Neuronal stem cell (in vitro differentiated cells): Measurements from ENCODE around the gene PAX7.

Experiments used
- DNase-seq: peaks from one replicate; pipeline ENCODE4 v3.0.0-alpha.2; 2013; ENCODE audit warnings: low spot score
- H2AFZ ChIP-seq: one replicate; pipeline ENCODE4 v1.6.1; 2013; ENCODE audit warnings: mild to moderate bottlenecking, low read length, inconsistent platforms
- H2AK5ac ChIP-seq: 2 replicates; pipeline ENCODE4 v1.6.1; 2013; ENCODE audit warnings: low read depth, mild to moderate bottlenecking, inconsistent platforms, low read length, moderate library complexity, mixed read lengths
- H2BK120ac ChIP-seq: 2 replicates; pipeline ENCODE4 v1.6.1; 2013; ENCODE audit warnings: low read depth, mild to moderate bottlenecking, inconsistent platforms, low read length, moderate library complexity, mixed read lengths
- H2BK12ac ChIP-seq: one replicate; pipeline ENCODE4 v1.6.1; 2013; ENCODE audit warnings: low read length, inconsistent platforms
- H2BK15ac ChIP-seq: 2 replicates; pipeline ENCODE4 v1.6.1; 2013; ENCODE audit warnings: mild to moderate bottlenecking, low read length, inconsistent platforms, mixed read lengths
- H2BK5ac ChIP-seq: one replicate; pipeline ENCODE4 v1.6.1; 2013; ENCODE audit warnings: inconsistent platforms, mild to moderate bottlenecking, low read length, moderate library complexity
- H3K14ac ChIP-seq: one replicate; pipeline ENCODE4 v1.6.1; 2013; ENCODE audit warnings: low read length, inconsistent platforms
- H3K18ac ChIP-seq: 2 replicates; pipeline ENCODE4 v1.6.1; 2013; ENCODE audit warnings: low read length, inconsistent platforms
- H3K23ac ChIP-seq: 2 replicates; pipeline ENCODE4 v1.6.1; 2013; ENCODE audit warnings: low read depth, mild to moderate bottlenecking, mixed read lengths, low read length, inconsistent platforms; ENCODE audit not compliant: poor library complexity
- H3K27ac ChIP-seq: replicated peaks from 3 replicates; pipeline ENCODE4 v1.5.1; 2013; ENCODE audit warnings: low read length, inconsistent platforms
- H3K27me3 ChIP-seq, 3 experiments: 2 replicates each; pipeline ENCODE4 v1.6.1; 2013; ENCODE audit warnings: low read length in 3 of 3, mild to moderate bottlenecking in 2 of 3, inconsistent platforms in 1 of 3, low read depth in 1 of 3, mixed read lengths in 1 of 3, moderate library complexity in 1 of 3; ENCODE audit not compliant: control insufficient read depth in 3 of 3, insufficient read depth in 3 of 3
- H3K36me3 ChIP-seq, 2 donors: replicated peaks in 1 of 2; 2 replicates each; pipeline ENCODE4 v1.6.1; 2013; ENCODE audit warnings: low read length in 2 of 2; ENCODE audit not compliant: control insufficient read depth in 2 of 2, insufficient read depth in 2 of 2
- H3K4ac ChIP-seq: 2 replicates; pipeline ENCODE4 v1.6.1; 2013; ENCODE audit warnings: inconsistent platforms, mild to moderate bottlenecking, low read length, moderate library complexity
- H3K4me1 ChIP-seq, 2 donors: 1 replicate in 1 of 2; 2 replicates in 1 of 2; pipeline ENCODE4 v1.6.1; 2013; ENCODE audit warnings: low read length in 2 of 2, low read depth in 1 of 2; ENCODE audit not compliant: control insufficient read depth in 2 of 2, insufficient read depth in 1 of 2
- H3K4me2 ChIP-seq: one replicate; pipeline ENCODE4 v1.6.1; 2013; ENCODE audit warnings: mild to moderate bottlenecking, low read length, inconsistent platforms; ENCODE audit not compliant: insufficient read depth, poor library complexity, severe bottlenecking
- H3K4me3 ChIP-seq, 2 donors: 2 replicates each; pipeline ENCODE4 v1.5.1; 2013; ENCODE audit warnings: low read length in 2 of 2, mild to moderate bottlenecking in 2 of 2, inconsistent platforms in 1 of 2, moderate library complexity in 1 of 2
- H3K79me1 ChIP-seq: one replicate; pipeline ENCODE4 v1.6.1; 2013; ENCODE audit warnings: low read depth, mild to moderate bottlenecking, inconsistent platforms, low read length, moderate library complexity
- H3K9ac ChIP-seq: one replicate; pipeline ENCODE4 v1.6.1; 2013; ENCODE audit warnings: mild to moderate bottlenecking, low read depth, low read length, inconsistent platforms; ENCODE audit not compliant: poor library complexity
- H3K9me3 ChIP-seq, 2 donors: replicated peaks in 1 of 2; 2 replicates each; pipeline versions ENCODE3 to v1.6.1; 2013; ENCODE audit warnings: low read length in 2 of 2, mild to moderate bottlenecking in 2 of 2, inconsistent platforms in 1 of 2, low read depth in 1 of 2, mixed read lengths in 1 of 2, moderate library complexity in 1 of 2; ENCODE audit not compliant: control insufficient read depth in 2 of 2, insufficient read depth in 1 of 2
- H4K8ac ChIP-seq: one replicate; pipeline ENCODE4 v1.6.1; 2013; ENCODE audit warnings: low read depth, mild to moderate bottlenecking, inconsistent platforms, low read length, moderate library complexity
- H4K91ac ChIP-seq: one replicate; pipeline ENCODE4 v1.6.1; 2013; ENCODE audit warnings: low read length, low read depth, mild to moderate bottlenecking, inconsistent platforms; ENCODE audit not compliant: poor library complexity
- WGBS, 2 donors: extraction: QIAGEN DNeasy Blood & Tissue Kit; methylation state at CpG; one replicate each; pipeline ENCODE4 v1.1.7; 2013; ENCODE audit warnings: missing lambda C conversion rate in 2 of 2, mixed read lengths in 1 of 2; ENCODE audit not compliant: insufficient read length in 2 of 2, insufficient replicate concordance in 1 of 2; ENCODE audit errors: extremely low coverage in 2 of 2; 5-methylcytosine and 5-hydroxymethylcytosine counted together

The PAX7 gene

DNA sequence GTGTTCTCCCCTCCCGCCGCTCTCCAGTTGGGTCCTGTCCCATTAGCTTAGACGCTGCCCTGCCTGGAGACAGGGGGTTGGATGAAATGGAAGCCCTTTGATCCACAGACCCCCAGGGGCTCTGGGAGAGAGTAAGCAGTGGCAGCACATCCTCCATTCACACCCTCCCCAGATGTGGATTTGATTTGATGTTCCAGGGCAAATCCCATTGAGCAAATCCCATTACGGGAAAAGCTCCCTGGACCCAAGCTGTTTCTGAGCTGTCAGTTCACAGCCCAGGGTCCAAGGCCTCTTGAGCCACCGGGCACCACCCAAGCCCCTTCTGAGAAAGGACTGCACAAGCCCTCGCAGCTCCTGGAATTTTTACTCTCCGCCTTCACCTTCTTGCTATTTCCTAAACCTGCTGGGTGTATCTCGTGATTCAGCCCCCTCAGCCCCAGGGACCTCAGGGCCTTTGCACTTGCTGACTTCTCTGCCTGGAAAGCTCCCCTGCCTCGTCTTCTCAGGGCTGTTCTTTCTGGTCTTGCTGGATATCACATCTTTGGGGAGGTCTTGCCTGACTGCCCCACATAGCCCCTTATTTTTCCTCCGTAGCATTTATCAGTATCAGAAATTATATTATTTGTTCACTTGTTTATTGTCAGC is 101.1 kb downstream of the PAX7 start:
- no peak overlapping the region for H2BK12ac ChIP-seq
- H3K27me3 ChIP-seq = peaks cover 0 to 8% (median 0%) of the 10 kb centered on the region in 3 experiments
- WGBS, 2 donors = no CpG with 5 or more reads among the region's 10 CpGs
- H4K8ac ChIP-seq = no peak overlapping the region
- no peak overlapping the region for H2BK5ac ChIP-seq
- H3K27ac ChIP-seq = no peak overlapping the region
- H3K9ac ChIP-seq = no peak overlapping the region
- no peak overlapping the region for H3K23ac ChIP-seq
- H3K79me1 ChIP-seq = no peaks in the 10 kb centered on the region
- no peak overlapping the region for H2BK120ac ChIP-seq
- H2AFZ ChIP-seq = no peak overlapping the region
- no peak overlapping the region for H2BK15ac ChIP-seq
- H3K18ac ChIP-seq = no peak overlapping the region
- no peak overlapping the region for H3K4me2 ChIP-seq
- no peak for DNase-seq
- H3K4ac ChIP-seq = no peak overlapping the region
- H3K14ac ChIP-seq = no peak overlapping the region
- peaks cover 0 to 7% of the 10 kb centered on the region in 2 donors for H3K4me1 ChIP-seq
- H3K4me3 ChIP-seq = no peak overlapping the region
- no peaks in the 10 kb centered on the region for H3K36me3 ChIP-seq
- no peak overlapping the region for H4K91ac ChIP-seq
- H2AK5ac ChIP-seq = peak overlapping the region; percentile 7
- no peaks in the 10 kb centered on the region for H3K9me3 ChIP-seq

DNA sequence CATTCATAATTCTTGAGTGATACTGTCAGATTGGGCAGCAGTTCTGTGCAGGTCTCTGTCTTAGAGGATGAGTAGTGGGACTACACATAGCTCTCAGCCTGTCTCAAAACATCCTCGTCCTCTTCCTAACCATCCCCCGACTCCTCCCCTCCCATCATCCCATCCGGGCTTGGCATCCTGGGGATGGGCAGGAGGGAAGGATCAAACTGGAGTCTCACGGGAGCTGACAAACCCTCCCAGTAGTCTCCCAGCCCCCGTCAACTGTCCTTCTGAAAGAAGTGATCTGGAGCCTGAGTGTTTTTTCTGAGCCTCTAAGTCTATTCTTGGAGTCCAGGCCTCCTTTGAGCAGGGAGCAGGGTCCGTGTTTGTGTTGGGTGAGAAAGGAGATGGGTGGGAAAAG is 102.0 kb downstream of the PAX7 start:
- peaks cover 0 to 8% (median 0%) of the 10 kb centered on the region in 3 experiments for H3K27me3 ChIP-seq
- H3K18ac ChIP-seq = no peak overlapping the region
- H3K4me2 ChIP-seq = no peak overlapping the region
- H3K36me3 ChIP-seq = no peaks in the 10 kb centered on the region
- H4K8ac ChIP-seq = no peak overlapping the region
- H3K79me1 ChIP-seq = no peaks in the 10 kb centered on the region
- no peak overlapping the region for H2AFZ ChIP-seq
- no peak overlapping the region for H2BK15ac ChIP-seq
- no peak overlapping the region for H2BK12ac ChIP-seq
- no peak overlapping the region for H3K23ac ChIP-seq
- no peak overlapping the region for H4K91ac ChIP-seq
- H3K9ac ChIP-seq = no peak overlapping the region
- H3K27ac ChIP-seq = no peak overlapping the region
- no peak overlapping the region for H3K4ac ChIP-seq
- no peak for DNase-seq
- H3K14ac ChIP-seq = no peak overlapping the region
- peaks cover 0 to 13% of the 10 kb centered on the region in 2 donors for H3K4me1 ChIP-seq
- no peak overlapping the region for H2BK120ac ChIP-seq
- no peak overlapping the region for H2BK5ac ChIP-seq
- no peaks in the 10 kb centered on the region for H3K9me3 ChIP-seq
- H2AK5ac ChIP-seq = no peak overlapping the region
- WGBS, 2 donors = no CpG with 5 or more reads among the region's 6 CpGs
- no peak overlapping the region for H3K4me3 ChIP-seq

DNA sequence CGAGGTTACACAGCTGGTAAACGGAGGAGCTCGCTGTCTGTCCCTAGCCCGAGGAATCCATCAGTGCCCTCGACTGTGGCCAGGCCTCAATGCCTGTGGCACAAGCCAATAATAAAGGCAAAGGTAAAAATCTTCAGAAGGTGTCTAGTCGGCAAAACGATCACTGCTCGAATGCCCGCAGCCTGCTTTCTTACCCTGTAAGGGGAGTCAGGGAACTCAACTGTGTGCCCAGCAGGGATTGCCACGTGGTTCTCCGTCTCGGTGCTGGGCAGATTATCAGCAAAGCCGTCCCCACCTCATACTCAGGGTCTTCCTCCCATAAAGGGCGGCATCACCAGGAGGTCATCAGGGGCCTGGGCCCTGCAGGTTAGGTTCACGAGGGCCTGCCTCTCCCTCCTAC is 103.4 kb downstream of the PAX7 start:
- no peaks in the 10 kb centered on the region for H3K9me3 ChIP-seq
- peak overlapping the region; percentile 12 for H2BK15ac ChIP-seq
- WGBS, 2 donors = no CpG with 5 or more reads among the region's 15 CpGs
- H2AK5ac ChIP-seq = peak overlapping the region; percentile 33
- H3K4me3 ChIP-seq = no peak overlapping the region
- H3K27ac ChIP-seq = no peak overlapping the region
- peak overlapping the region; percentile 32 for H3K23ac ChIP-seq
- no peak overlapping the region for H3K14ac ChIP-seq
- no peak overlapping the region for H3K4me2 ChIP-seq
- no peaks in the 10 kb centered on the region for H3K79me1 ChIP-seq
- no peak for DNase-seq
- H4K8ac ChIP-seq = no peak overlapping the region
- peak overlapping the region; percentile 63 for H3K18ac ChIP-seq
- H3K27me3 ChIP-seq = peaks cover 0 to 8% (median 0%) of the 10 kb centered on the region in 3 experiments
- H3K9ac ChIP-seq = no peak overlapping the region
- no peak overlapping the region for H4K91ac ChIP-seq
- H3K4ac ChIP-seq = no peak overlapping the region
- H2AFZ ChIP-seq = no peak overlapping the region
- H2BK12ac ChIP-seq = no peak overlapping the region
- no peaks in the 10 kb centered on the region for H3K36me3 ChIP-seq
- H2BK5ac ChIP-seq = no peak overlapping the region
- peaks cover 0 to 20% of the 10 kb centered on the region in 2 donors for H3K4me1 ChIP-seq
- H2BK120ac ChIP-seq = no peak overlapping the region

DNA sequence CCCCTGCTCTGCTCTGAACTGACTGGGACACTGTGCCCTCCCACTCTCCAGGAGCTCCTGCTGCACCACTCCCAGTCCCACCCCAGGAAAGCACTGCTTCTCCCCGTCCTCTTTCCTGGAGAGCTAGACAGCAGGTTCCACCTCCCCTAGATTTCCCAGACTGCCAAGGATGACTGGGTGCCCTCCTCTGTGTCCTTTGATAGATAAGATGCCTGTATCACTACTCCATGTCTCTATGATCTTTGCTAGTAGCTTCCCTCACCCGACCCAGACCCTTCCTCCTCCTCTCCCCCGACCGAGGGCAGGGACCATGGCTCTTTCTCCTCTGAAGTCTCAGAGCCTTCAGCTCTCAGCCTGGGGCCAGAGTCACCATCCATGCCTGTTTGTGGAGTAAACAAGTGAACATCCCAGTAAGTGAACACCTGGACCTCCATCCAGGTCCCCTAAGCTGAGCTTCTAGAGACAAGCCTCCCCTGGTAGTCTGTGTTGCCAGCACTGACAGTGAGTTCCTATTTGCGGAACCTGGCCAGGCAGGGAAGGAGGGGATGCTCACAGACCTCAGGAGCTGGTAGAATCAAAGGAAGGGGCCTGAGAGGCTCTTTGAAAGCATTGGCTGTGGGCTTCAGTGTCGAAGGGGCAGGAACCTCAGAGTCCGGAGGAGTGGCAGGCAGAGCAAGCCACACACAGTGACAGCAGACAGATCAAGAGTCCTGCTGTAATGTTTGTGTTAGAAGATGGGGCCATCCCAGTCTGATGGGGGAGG is 104.0 kb downstream of the PAX7 start:
- Histone ChIP-seq H3K18ac (peak overlapping the region; percentile 63), H3K79me1 (no peaks in the 10 kb centered on the region), H2AFZ (no peak overlapping the region), H3K4ac (no peak overlapping the region), H2BK5ac (no peak overlapping the region), H3K23ac (peak overlapping the region; percentile 32), H4K91ac (no peak overlapping the region), H3K36me3 (no peaks in the 10 kb centered on the region), H3K27ac (no peak overlapping the region), H3K14ac (no peak overlapping the region), H3K9me3 (no peaks in the 10 kb centered on the region), H3K9ac (no peak overlapping the region), H2AK5ac (peak overlapping the region; percentile 33), H2BK12ac (peak overlapping the region; percentile 51), H4K8ac (no peak overlapping the region), H3K4me1 (peaks cover 0 to 20% of the 10 kb centered on the region in 2 donors), H3K27me3 (peaks cover 0 to 8% (median 0%) of the 10 kb centered on the region in 3 experiments), H3K4me3 (no peak overlapping the region), H2BK15ac (peak overlapping the region; percentile 12), H3K4me2 (no peak overlapping the region), H2BK120ac (no peak overlapping the region)
- WGBS, 2 donors = no CpG with 5 or more reads among the region's 7 CpGs
- DNase-seq = no peak
